Naive B cell (primary cell): ENCODE results near the gene TUBB2A. TPM values are rescaled to one million over a fixed set of nuclear protein-coding genes. Genes with fewer than 3 reads are reported as not detected.

ENCODE experiments used
- ATAC-seq, 2 donors: fragments of 150-1000 bp; cut with Tn5 transposase; 2 replicates each; pipeline ENCODE4 v1.10.0; 2021; ENCODE audit warnings: low read depth in 2 of 2, mild to moderate bottlenecking in 2 of 2, moderate library complexity in 2 of 2
- DNase-seq: peaks from one replicate; pipeline ENCODE4 v3.0.0; 2022
- H3K27ac Mint-ChIP-seq, 6 donors: one replicate each; pipeline ENCODE4 v1.8.0; 2020 to 2022; ENCODE audit warnings: mild to moderate bottlenecking in 6 of 6, mixed read lengths in 6 of 6, moderate library complexity in 5 of 6, inconsistent platforms in 2 of 6
- H3K27me3 Mint-ChIP-seq, 3 donors: one replicate each; pipeline ENCODE4 v1.8.0; 2021 to 2022; ENCODE audit warnings: mixed read lengths in 3 of 3, mild to moderate bottlenecking in 1 of 3
- H3K36me3 Mint-ChIP-seq, 2 donors: one replicate each; pipeline ENCODE4 v1.8.0; 2020 to 2022; ENCODE audit warnings: mixed read lengths in 2 of 2, inconsistent platforms in 1 of 2, mild to moderate bottlenecking in 1 of 2
- H3K4me1 Mint-ChIP-seq, 3 donors: one replicate each; pipeline ENCODE4 v1.8.0; 2020 to 2022; ENCODE audit warnings: mixed read lengths in 3 of 3, inconsistent platforms in 1 of 3, mild to moderate bottlenecking in 1 of 3, moderate library complexity in 1 of 3
- H3K4me3 Mint-ChIP-seq, 8 donors: one replicate each; pipeline ENCODE4 v1.8.0; 2020 to 2022; ENCODE audit warnings: mild to moderate bottlenecking in 8 of 8, mixed read lengths in 8 of 8, moderate library complexity in 8 of 8, inconsistent platforms in 2 of 8
- H3K9me3 Mint-ChIP-seq, 7 donors: one replicate each; pipeline ENCODE4 v1.8.0; 2020 to 2022; ENCODE audit warnings: mixed read lengths in 7 of 7, mild to moderate bottlenecking in 5 of 7, inconsistent platforms in 2 of 7, moderate library complexity in 1 of 7
- polyA plus RNA-seq, 6 donors: library from polyadenylated mRNA; unstranded; fragments of 300-500 nt; fragmentation: Illumina TruSeq; gene quantifications; one replicate each; pipeline ENCODE4 v1.2.3, GENCODE V29; 2021; ENCODE audit warnings: low read depth in 6 of 6

The TUBB2A gene
- polyA plus RNA-seq, 6 donors from 2014 or later: 2.5 to 7.9 (median 6.7) TPM

DNA sequence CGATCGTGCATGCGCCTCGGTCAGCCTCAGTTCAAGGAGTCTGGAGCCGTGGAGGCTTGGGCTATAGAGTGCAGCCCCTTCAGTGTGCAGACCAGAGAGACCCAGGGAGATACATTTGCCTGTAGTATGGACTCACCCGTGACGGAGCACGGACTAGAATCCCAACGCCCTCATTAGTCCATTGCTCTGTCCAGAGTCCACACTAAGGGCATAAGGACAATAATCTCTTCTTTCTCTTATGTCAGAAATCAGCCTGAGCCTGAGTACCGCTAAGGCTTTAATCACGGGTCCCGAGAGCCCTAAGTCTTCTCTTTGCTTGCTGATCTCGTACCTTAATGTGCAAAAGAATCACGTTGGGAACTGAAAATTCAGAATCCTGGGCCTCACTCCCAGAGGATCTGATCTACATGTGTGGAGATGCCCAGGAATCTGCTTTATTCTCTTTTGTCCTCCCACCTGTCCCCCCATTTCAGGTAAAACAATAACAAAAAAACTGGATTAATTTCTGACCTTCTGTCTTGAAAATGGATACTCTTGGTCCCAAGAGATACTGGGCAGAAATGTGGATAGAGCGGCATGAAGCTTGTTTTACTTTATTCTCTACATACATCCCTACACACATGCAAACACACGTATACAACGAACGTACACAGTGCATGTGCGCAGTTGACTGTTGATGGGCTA, 38.2 kb downstream of the TUBB2A start:
- DNase-seq (no peak), ATAC-seq (peak; percentile 13 to 19)
- Mint-ChIP-seq H3K27ac (peak overlapping the region in 5 of 6 donors; percentile 3 to 95 (median 87)), H3K27me3 (no peaks in the 10 kb centered on the region), H3K4me3 (peak overlapping the region; percentile 88 to 97 (median 96)), H3K36me3 (no peaks in the 10 kb centered on the region), H3K4me1 (peaks cover 14 to 19% (median 16%) of the 10 kb centered on the region in 3 donors), H3K9me3 (no peaks in the 10 kb centered on the region)

DNA sequence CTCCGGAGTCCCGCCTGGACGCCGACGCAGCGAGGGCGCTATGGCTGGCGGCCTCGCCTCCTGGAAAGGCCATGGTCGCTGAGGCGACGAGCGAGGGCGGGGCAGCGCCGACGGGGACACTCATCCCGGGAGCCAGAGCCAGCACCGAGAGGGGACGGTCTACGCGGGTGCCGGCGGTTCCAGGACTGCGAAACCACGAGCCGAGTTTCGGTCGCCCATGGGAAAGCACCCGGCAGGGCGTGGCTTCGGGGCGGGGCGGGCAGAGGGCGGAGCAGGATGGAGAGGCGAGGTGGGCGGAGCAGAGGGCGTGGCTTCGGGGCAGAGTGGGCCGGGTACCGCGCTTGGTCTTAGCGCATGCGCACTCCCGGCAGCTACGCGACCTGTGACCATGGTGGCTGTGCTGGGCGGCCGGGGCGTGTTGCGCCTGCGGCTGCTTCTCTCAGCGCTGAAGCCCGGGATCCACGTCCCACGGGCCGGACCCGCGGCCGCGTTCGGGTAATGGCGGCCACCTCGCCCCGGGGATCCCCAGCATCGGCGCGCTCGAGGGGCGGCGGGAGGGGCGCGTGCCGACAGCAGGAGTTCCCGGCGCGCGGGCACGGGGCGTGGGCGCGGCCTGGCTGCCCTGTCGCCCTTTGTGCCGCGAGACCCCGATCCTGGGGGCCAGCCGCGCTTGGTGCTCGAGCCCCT, 38.8 kb downstream of the TUBB2A start, which contains the start of gene BPHL:
Gene BPHL (plus strand): TSS at position 359 of the 687 bp plus-strand sequence. CDS start 30 bp downstream, at position 389.
- Mint-ChIP-seq H3K4me3 (peak within 1 kb of the TSS; percentile 88 to 97 (median 96)), H3K4me1 (peaks cover 14 to 19% (median 16%) of the 10 kb centered on the region in 3 donors), H3K27me3 (no peaks in the 10 kb centered on the region), H3K36me3 (peaks cover 0 to 1% of the 10 kb centered on the region in 2 donors), H3K9me3 (no peaks in the 10 kb centered on the region), H3K27ac (peak within 1 kb of the TSS; percentile 89 to 99 (median 96))
- ATAC-seq (peak; percentile 84 to 87), DNase-seq (peak; percentile 100)

GRCh38 chr6:3117912-3118352, 39.4 kb downstream of the TUBB2A start:
- Mint-ChIP-seq H3K36me3 (peaks cover 0 to 4% of the 10 kb centered on the region in 2 donors), H3K27ac (peak overlapping the region; percentile 89 to 99 (median 96)), H3K9me3 (no peaks in the 10 kb centered on the region), H3K4me3 (peak overlapping the region; percentile 88 to 97 (median 96)), H3K27me3 (no peaks in the 10 kb centered on the region), H3K4me1 (peaks cover 14 to 19% (median 16%) of the 10 kb centered on the region in 3 donors)
- DNase-seq: no peak
- peak; percentile 65 to 68 for ATAC-seq

DNA sequence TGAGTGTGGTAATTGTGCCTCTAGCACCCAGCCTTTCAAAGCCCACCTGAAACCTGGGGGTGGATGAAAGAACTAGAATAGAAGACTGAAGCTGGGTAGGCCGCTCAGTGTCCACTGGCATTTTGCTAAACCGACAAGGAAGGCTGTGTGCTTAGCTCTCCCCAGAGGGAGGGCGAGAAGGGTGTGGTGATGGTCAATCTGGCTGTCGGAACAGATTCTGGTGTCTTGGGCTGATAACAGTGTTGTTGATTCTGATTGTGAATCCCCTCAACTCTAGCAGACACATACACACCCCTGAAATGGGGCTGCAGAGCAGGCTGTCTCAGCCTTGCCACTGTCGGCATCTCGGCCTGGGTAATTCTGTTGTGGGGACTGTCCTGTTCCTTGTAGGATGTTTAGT, 43.0 kb downstream of the TUBB2A start:
- Mint-ChIP-seq H3K27ac (peak overlapping the region in 1 of 6 donors; percentile 27), H3K36me3 (peaks cover 8 to 12% of the 10 kb centered on the region in 2 donors), H3K9me3 (no peaks in the 10 kb centered on the region), H3K4me1 (peaks cover 13 to 16% (median 14%) of the 10 kb centered on the region in 3 donors), H3K4me3 (no peak overlapping the region), H3K27me3 (no peaks in the 10 kb centered on the region)
- DNase-seq (no peak), ATAC-seq (no peak)

- no peak for ATAC-seq
- H3K36me3 Mint-ChIP-seq: peaks cover 25 to 31% of the 10 kb centered on the region in 2 donors
These were observed 47.6 kb downstream of the TUBB2A start for GRCh38 chr6:3109761-3110160.

GRCh38 chr6:3108746-3109414, 48.5 kb downstream of the TUBB2A start:
- DNase-seq: no peak
- H3K9me3 Mint-ChIP-seq: no peaks in the 10 kb centered on the region
- H3K36me3 Mint-ChIP-seq: peaks cover 33 to 39% of the 10 kb centered on the region in 2 donors
- no peak overlapping the region for H3K4me3 Mint-ChIP-seq
- no peaks in the 10 kb centered on the region for H3K27me3 Mint-ChIP-seq
- peaks cover 0 to 4% (median 0%) of the 10 kb centered on the region in 3 donors for H3K4me1 Mint-ChIP-seq
- no peak for ATAC-seq
- peak overlapping the region in 2 of 6 donors; percentile 71 to 77 for H3K27ac Mint-ChIP-seq

More at GRCh38 chr6:3109761-3110160, 47.6 kb downstream of the TUBB2A start:
- Mint-ChIP-seq H3K9me3 (no peaks in the 10 kb centered on the region), H3K27ac (no peak overlapping the region), H3K27me3 (no peaks in the 10 kb centered on the region), H3K4me1 (peaks cover 0 to 4% (median 2%) of the 10 kb centered on the region in 3 donors), H3K4me3 (no peak overlapping the region)
- no peak for DNase-seq

Other genes starting within 250 kb of the TUBB2A start
- 10 to 100 TPM; 30.2 to 90.6 (median 71.2) TPM for gene SERPINB6, start 186.0 kb downstream of the TUBB2A start, polyA plus RNA-seq
- gene NQO2, start 157.7 kb downstream of the TUBB2A start, polyA plus RNA-seq: 10 to 100 TPM in 4 of 6 donors, 1 to 10 TPM in 2; 8.0 to 23.2 (median 14.3) TPM
- 10 to 100 TPM in 2 of 6 donors, 1 to 10 TPM in 4; 4.8 to 14.1 (median 9.5) TPM for gene RIPK1, start 89.0 kb downstream of the TUBB2A start, polyA plus RNA-seq
- 10 to 100 TPM in 5 of 6 donors, 1 to 10 TPM in 1; 8.7 to 16.6 (median 13.3) TPM for gene BPHL, start 38.8 kb downstream of the TUBB2A start, polyA plus RNA-seq
- under 1 TPM in 3 of 6 donors, not detected in 3; 0.15 to 0.83 (median 0.36) TPM for gene TUBB2B, start 70.1 kb upstream of the TUBB2A start, polyA plus RNA-seq
- gene PSMG4, start 101.4 kb upstream of the TUBB2A start, polyA plus RNA-seq: 10 to 100 TPM; 37.9 to 63.0 (median 51.5) TPM